KMS-11 (cell line): ENCODE data around the gene NUP93.

ENCODE experiments used
- H2AFZ ChIP-seq: fragments of 200-600 bp; sonication (generic); 2 replicates; pipeline ENCODE4 v1.6.1; 2016; ENCODE audit warnings: antibody characterized with exemption, mixed run types, low read depth
- H3K27ac ChIP-seq: fragments of 200-600 bp; sonication (generic); 2 replicates; pipeline ENCODE4 v1.6.1; 2016; ENCODE audit warnings: mild to moderate bottlenecking, mixed run types
- H3K27me3 ChIP-seq: fragments of 200-600 bp; sonication (generic); 2 replicates; pipeline ENCODE4 v1.6.1; 2017; ENCODE audit warnings: mild to moderate bottlenecking, low read depth, mixed run types, moderate library complexity; ENCODE audit not compliant: insufficient read depth
- H3K36me3 ChIP-seq: fragments of 200-600 bp; sonication (generic); 2 replicates; pipeline ENCODE4 v1.6.1; 2017; ENCODE audit warnings: mild to moderate bottlenecking, mixed run types; ENCODE audit not compliant: insufficient read depth
- H3K4me1 ChIP-seq: fragments of 200-600 bp; sonication (generic); 2 replicates; pipeline ENCODE4 v1.6.1; 2016; ENCODE audit warnings: mild to moderate bottlenecking, low read depth, mixed run types; ENCODE audit not compliant: poor library complexity, severe bottlenecking
- H3K4me2 ChIP-seq: fragments of 200-600 bp; sonication (generic); 2 replicates; pipeline ENCODE4 v1.7.0; 2016; ENCODE audit warnings: mild to moderate bottlenecking, mixed run types
- H3K4me3 ChIP-seq: fragments of 200-600 bp; sonication (generic); IDR thresholded peaks from 2 replicates; pipeline ENCODE4 v1.6.1; 2017; ENCODE audit warnings: low read depth, low read length, mixed read lengths; ENCODE audit not compliant: insufficient read depth
- H3K79me2 ChIP-seq: fragments of 200-600 bp; sonication (generic); 2 replicates; pipeline ENCODE4 v1.6.1; 2016; ENCODE audit warnings: low read depth, mixed run types; ENCODE audit not compliant: insufficient read depth
- H3K9ac ChIP-seq: fragments of 200-600 bp; sonication (generic); 2 replicates; pipeline ENCODE4 v1.6.1; 2016; ENCODE audit warnings: mild to moderate bottlenecking, mixed run types
- H4K20me1 ChIP-seq: fragments of 200-600 bp; sonication (generic); 2 replicates; pipeline ENCODE4 v1.6.1; 2016; ENCODE audit warnings: mild to moderate bottlenecking, mixed run types; ENCODE audit not compliant: insufficient read depth
- CTCF ChIP-seq: fragments of 200-600 bp; sonication (generic); conservative IDR thresholded peaks from 2 replicates; pipeline ENCODE4 v1.6.1; 2017; ENCODE audit warnings: low read depth, mild to moderate bottlenecking, antibody characterized with exemption, low read length, moderate library complexity, mixed read lengths

Gene NUP93

GRCh38 chr16:56828647-56829046 lies 98.7 kb downstream of the NUP93 start:
- Histone ChIP-seq H3K27ac (no peak overlapping the region), H2AFZ (no peak overlapping the region), H3K4me2 (no peak overlapping the region), H3K27me3 (no peaks in the 10 kb centered on the region), H3K36me3 (no peaks in the 10 kb centered on the region), H4K20me1 (no peaks in the 10 kb centered on the region), H3K4me1 (peaks cover 5% of the 10 kb centered on the region), H3K79me2 (no peaks in the 10 kb centered on the region), H3K4me3 (no peak overlapping the region), H3K9ac (no peak overlapping the region)
- no peak for TF ChIP-seq CTCF

GRCh38 chr16:56830669-56831068 lies 100.7 kb downstream of the NUP93 start:
- Histone ChIP-seq H3K4me2 (no peak overlapping the region), H3K36me3 (no peaks in the 10 kb centered on the region; the same call in 1 of the 2 replicates)

GRCh38 chr16:56832768-56833167 lies 102.8 kb downstream of the NUP93 start:
- H2AFZ ChIP-seq: no peak overlapping the region
- H3K79me2 ChIP-seq: no peaks in the 10 kb centered on the region
- no peaks in the 10 kb centered on the region for H3K4me1 ChIP-seq
- no peak for TF ChIP-seq CTCF
- no peaks in the 10 kb centered on the region for H4K20me1 ChIP-seq
- no peak overlapping the region for H3K4me2 ChIP-seq
- H3K27me3 ChIP-seq: no peaks in the 10 kb centered on the region
- H3K36me3 ChIP-seq: no peaks in the 10 kb centered on the region; the same call in 1 of the 2 replicates
- no peak overlapping the region for H3K9ac ChIP-seq
- H3K27ac ChIP-seq: no peak overlapping the region
- H3K4me3 ChIP-seq: no peak overlapping the region

More at GRCh38 chr16:56830669-56831068, 100.7 kb downstream of the NUP93 start:
- H3K27me3 ChIP-seq: no peaks in the 10 kb centered on the region
- H4K20me1 ChIP-seq: no peaks in the 10 kb centered on the region
- no peak overlapping the region for H3K4me3 ChIP-seq
- H2AFZ ChIP-seq: no peak overlapping the region
- no peaks in the 10 kb centered on the region for H3K79me2 ChIP-seq
- no peak overlapping the region for H3K27ac ChIP-seq
- TF ChIP-seq CTCF: no peak
- no peaks in the 10 kb centered on the region for H3K4me1 ChIP-seq
- no peak overlapping the region for H3K9ac ChIP-seq

- no peaks in the 10 kb centered on the region; the same call in 1 of the 2 replicates for H3K36me3 ChIP-seq
- H3K4me2 ChIP-seq: no peak overlapping the region
- no peak overlapping the region for H3K27ac ChIP-seq
- H3K79me2 ChIP-seq: no peaks in the 10 kb centered on the region
- no peaks in the 10 kb centered on the region for H3K4me1 ChIP-seq
- no peaks in the 10 kb centered on the region for H4K20me1 ChIP-seq
- H3K27me3 ChIP-seq: no peaks in the 10 kb centered on the region
- H3K4me3 ChIP-seq: no peak overlapping the region
- no peak overlapping the region for H3K9ac ChIP-seq
- no peak for TF ChIP-seq CTCF
- H2AFZ ChIP-seq: no peak overlapping the region
Observed at GRCh38 chr16:56833243-56833970, 103.5 kb downstream of the NUP93 start.
